MG63 (cell line): ENCODE data around the gene MAP3K10. TPM values are rescaled to one million over a fixed set of nuclear protein-coding genes. Genes with fewer than 3 reads are reported as not detected.

Experiments used
- DNase-seq: peaks from one replicate; pipeline ENCODE4 v3.0.0-alpha.2; 2020
- H3K27me3 ChIP-seq: fragments of 250-450 bp; sonication (Bioruptor Pico); 2 replicates; pipeline ENCODE4 v1.5.1; 2020; ENCODE audit warnings: mild to moderate bottlenecking, moderate library complexity
- H3K36me3 ChIP-seq: fragments of 250-450 bp; sonication (Bioruptor Pico); 2 replicates; pipeline ENCODE4 v1.5.1; 2020; ENCODE audit warnings: mild to moderate bottlenecking, moderate library complexity
- H3K4me3 ChIP-seq: fragments of 250-450 bp; sonication (Bioruptor Pico); 2 replicates; pipeline ENCODE4 v1.5.1; 2020; ENCODE audit warnings: mild to moderate bottlenecking, moderate library complexity
- H3K9me3 ChIP-seq: fragments of 250-450 bp; sonication (Bioruptor Pico); 2 replicates; pipeline ENCODE4 v1.5.1; 2020; ENCODE audit warnings: mild to moderate bottlenecking, moderate library complexity
- total RNA-seq: library from RNA; depleted of rRNA; stranded (reverse); fragments of >200 nt; shearing (Covaris generic); gene quantifications from 2 replicates; pipeline ENCODE4 v1.2.3, GENCODE V29; 2014; ENCODE audit warnings: low replicate concordance

The MAP3K10 gene
- total RNA-seq, 1 experiment from 2014 or later, result 13.8 TPM

- DNase-seq, result no peak
- Histone ChIP-seq H3K4me3 (no peak overlapping the region), H3K36me3 (no peaks in the 10 kb centered on the region), H3K27me3 (peaks cover 13% of the 10 kb centered on the region), H3K9me3 (peaks cover 4% of the 10 kb centered on the region; the same call in 1 of the 2 replicates)
Observed at GRCh38 chr19:40223135-40223822, 32.1 kb downstream of the MAP3K10 start.

GRCh38 chr19:40224342-40225150 is 33.3 kb downstream of the MAP3K10 start:
- H3K4me3 ChIP-seq, result no peak overlapping the region
- H3K27me3 ChIP-seq, result peaks cover 3% of the 10 kb centered on the region
- no peak for DNase-seq
- H3K9me3 ChIP-seq, result peaks cover 4% of the 10 kb centered on the region; the same call in 1 of the 2 replicates
- H3K36me3 ChIP-seq, result no peaks in the 10 kb centered on the region

- DNase-seq, result no peak
- peaks cover 3% of the 10 kb centered on the region for H3K27me3 ChIP-seq
- no peak overlapping the region for H3K4me3 ChIP-seq
- peaks cover 4% of the 10 kb centered on the region; the same call in 1 of the 2 replicates for H3K9me3 ChIP-seq
- no peaks in the 10 kb centered on the region for H3K36me3 ChIP-seq
Observed at GRCh38 chr19:40225440-40226305, 34.4 kb downstream of the MAP3K10 start.

- no peak overlapping the region for H3K4me3 ChIP-seq
- H3K27me3 ChIP-seq, result peaks cover 3% of the 10 kb centered on the region
- H3K36me3 ChIP-seq, result no peaks in the 10 kb centered on the region
- H3K9me3 ChIP-seq, result no peaks in the 10 kb centered on the region
- no peak for DNase-seq
Observed at GRCh38 chr19:40228346-40228745, 37.1 kb downstream of the MAP3K10 start.

- Histone ChIP-seq H3K27me3 (peaks cover 3% of the 10 kb centered on the region), H3K4me3 (no peak overlapping the region), H3K36me3 (no peaks in the 10 kb centered on the region), H3K9me3 (no peaks in the 10 kb centered on the region)
- DNase-seq, result no peak
Observed at GRCh38 chr19:40228863-40229262, 37.6 kb downstream of the MAP3K10 start.

- no peak overlapping the region for H3K4me3 ChIP-seq
- H3K9me3 ChIP-seq, result no peaks in the 10 kb centered on the region
- DNase-seq, result no peak
- peaks cover 2% of the 10 kb centered on the region; the same call in 1 of the 2 replicates for H3K36me3 ChIP-seq
- H3K27me3 ChIP-seq, result peaks cover 3% of the 10 kb centered on the region
Observed at GRCh38 chr19:40229484-40229883, 38.3 kb downstream of the MAP3K10 start.

- Histone ChIP-seq H3K4me3 (no peak overlapping the region), H3K36me3 (peaks cover 7% of the 10 kb centered on the region; the same call in 1 of the 2 replicates), H3K9me3 (no peaks in the 10 kb centered on the region), H3K27me3 (peaks cover 3% of the 10 kb centered on the region)
- no peak for DNase-seq
Observed at GRCh38 chr19:40229926-40230417, 38.7 kb downstream of the MAP3K10 start.

- Histone ChIP-seq H3K9me3 (no peaks in the 10 kb centered on the region), H3K36me3 (peaks cover 11% of the 10 kb centered on the region; the same call in 1 of the 2 replicates), H3K4me3 (no peak overlapping the region), H3K27me3 (peaks cover 3% of the 10 kb centered on the region)
- no peak for DNase-seq
Observed at GRCh38 chr19:40231057-40231456, 39.8 kb downstream of the MAP3K10 start.

- Histone ChIP-seq H3K4me3 (no peak overlapping the region), H3K27me3 (no peaks in the 10 kb centered on the region; the same call in none of the 2 replicates), H3K9me3 (no peaks in the 10 kb centered on the region), H3K36me3 (peaks cover 14% of the 10 kb centered on the region)
- DNase-seq, result no peak
Observed at GRCh38 chr19:40231544-40232424, 40.6 kb downstream of the MAP3K10 start.

GRCh38 chr19:40232479-40232878 is 41.3 kb downstream of the MAP3K10 start:
- H3K9me3 ChIP-seq, result no peaks in the 10 kb centered on the region
- H3K36me3 ChIP-seq, result peaks cover 21% of the 10 kb centered on the region
- no peak for DNase-seq
- H3K4me3 ChIP-seq, result no peak overlapping the region
- H3K27me3 ChIP-seq, result no peaks in the 10 kb centered on the region

GRCh38 chr19:40232949-40233810 is 42.0 kb downstream of the MAP3K10 start:
- Histone ChIP-seq H3K4me3 (no peak overlapping the region), H3K36me3 (peaks cover 26% of the 10 kb centered on the region), H3K27me3 (no peaks in the 10 kb centered on the region), H3K9me3 (no peaks in the 10 kb centered on the region)
- no peak for DNase-seq

- no peak for DNase-seq
- Histone ChIP-seq H3K36me3 (peaks cover 33% of the 10 kb centered on the region), H3K4me3 (no peak overlapping the region), H3K27me3 (no peaks in the 10 kb centered on the region), H3K9me3 (no peaks in the 10 kb centered on the region)
Observed at GRCh38 chr19:40233811-40234389, 42.7 kb downstream of the MAP3K10 start.

- H3K9me3 ChIP-seq, result no peaks in the 10 kb centered on the region
- no peak for DNase-seq
- no peaks in the 10 kb centered on the region for H3K27me3 ChIP-seq
- no peak overlapping the region for H3K4me3 ChIP-seq
- H3K36me3 ChIP-seq, result peaks cover 41% of the 10 kb centered on the region
Observed at GRCh38 chr19:40234429-40235237, 43.4 kb downstream of the MAP3K10 start.
